Skeletal muscle cell (primary cell): Measurements from ENCODE around the gene ZAP70.

ENCODE experiments used
- DNase-seq: peaks from one replicate; pipeline ENCODE4 v3.0.0-alpha.2; 2010; ENCODE audit warnings: low read depth
- H3K4me3 ChIP-seq: 2 replicates; pipeline ENCODE4 v1.5.1; 2011; ENCODE audit warnings: low read depth, mild to moderate bottlenecking, control low read depth, low read length, moderate library complexity

ZAP70 gene

GRCh38 chr2:97730245-97730644 is 16.9 kb downstream of the ZAP70 start:
- DNase-seq = no peak
- H3K4me3 ChIP-seq = no peak overlapping the region

GRCh38 chr2:97731274-97732020 is 18.1 kb downstream of the ZAP70 start:
- no peak for DNase-seq
- no peak overlapping the region for H3K4me3 ChIP-seq

GRCh38 chr2:97732436-97733340 is 19.3 kb downstream of the ZAP70 start:
- no peak overlapping the region for H3K4me3 ChIP-seq
- no peak for DNase-seq

GRCh38 chr2:97733341-97734035 is 20.1 kb downstream of the ZAP70 start:
- no peak for DNase-seq
- H3K4me3 ChIP-seq = no peak overlapping the region

- DNase-seq = no peak
- H3K4me3 ChIP-seq = no peak overlapping the region
These were observed 21.0 kb downstream of the ZAP70 start for GRCh38 chr2:97734061-97735051.

- DNase-seq = no peak
- H3K4me3 ChIP-seq = no peak overlapping the region
These were observed 21.8 kb downstream of the ZAP70 start for GRCh38 chr2:97735161-97735561.

GRCh38 chr2:97736185-97736584 is 22.8 kb downstream of the ZAP70 start:
- DNase-seq = no peak
- H3K4me3 ChIP-seq = no peak overlapping the region

- no peak for DNase-seq
- H3K4me3 ChIP-seq = no peak overlapping the region
These were observed 23.4 kb downstream of the ZAP70 start for GRCh38 chr2:97736608-97737330.

- DNase-seq = no peak
- no peak overlapping the region for H3K4me3 ChIP-seq
These were observed 24.2 kb downstream of the ZAP70 start for GRCh38 chr2:97737421-97738178.

GRCh38 chr2:97738179-97739019 is 25.0 kb downstream of the ZAP70 start:
- H3K4me3 ChIP-seq = no peak overlapping the region
- no peak for DNase-seq

GRCh38 chr2:97739020-97739892 is 25.9 kb downstream of the ZAP70 start:
- H3K4me3 ChIP-seq = no peak overlapping the region
- DNase-seq = no peak

GRCh38 chr2:97739893-97740245 is 26.5 kb downstream of the ZAP70 start:
- H3K4me3 ChIP-seq = no peak overlapping the region
- no peak for DNase-seq

- no peak for DNase-seq
- H3K4me3 ChIP-seq = no peak overlapping the region
These were observed 27.3 kb downstream of the ZAP70 start for GRCh38 chr2:97740590-97741182.

GRCh38 chr2:97741251-97741650 is 27.9 kb downstream of the ZAP70 start:
- H3K4me3 ChIP-seq = no peak overlapping the region
- no peak for DNase-seq

GRCh38 chr2:97741686-97742085 is 28.3 kb downstream of the ZAP70 start:
- no peak for DNase-seq

GRCh38 chr2:97742381-97742847 is 29.0 kb downstream of the ZAP70 start:
- no peak for DNase-seq
- H3K4me3 ChIP-seq = no peak overlapping the region

More at GRCh38 chr2:97741686-97742085, 28.3 kb downstream of the ZAP70 start:
- no peak overlapping the region for H3K4me3 ChIP-seq
